Hepatic stellate cell (primary cell): ENCODE measurements around the gene LHFPL6.

Experiments
- DNase-seq: peaks from one replicate; pipeline ENCODE4 v3.0.0; 2011; ENCODE audit warnings: low spot score

LHFPL6 gene

GRCh38 chr13:39381456-39381855 is 221.5 kb downstream of the LHFPL6 start:
- no peak for DNase-seq

DNA sequence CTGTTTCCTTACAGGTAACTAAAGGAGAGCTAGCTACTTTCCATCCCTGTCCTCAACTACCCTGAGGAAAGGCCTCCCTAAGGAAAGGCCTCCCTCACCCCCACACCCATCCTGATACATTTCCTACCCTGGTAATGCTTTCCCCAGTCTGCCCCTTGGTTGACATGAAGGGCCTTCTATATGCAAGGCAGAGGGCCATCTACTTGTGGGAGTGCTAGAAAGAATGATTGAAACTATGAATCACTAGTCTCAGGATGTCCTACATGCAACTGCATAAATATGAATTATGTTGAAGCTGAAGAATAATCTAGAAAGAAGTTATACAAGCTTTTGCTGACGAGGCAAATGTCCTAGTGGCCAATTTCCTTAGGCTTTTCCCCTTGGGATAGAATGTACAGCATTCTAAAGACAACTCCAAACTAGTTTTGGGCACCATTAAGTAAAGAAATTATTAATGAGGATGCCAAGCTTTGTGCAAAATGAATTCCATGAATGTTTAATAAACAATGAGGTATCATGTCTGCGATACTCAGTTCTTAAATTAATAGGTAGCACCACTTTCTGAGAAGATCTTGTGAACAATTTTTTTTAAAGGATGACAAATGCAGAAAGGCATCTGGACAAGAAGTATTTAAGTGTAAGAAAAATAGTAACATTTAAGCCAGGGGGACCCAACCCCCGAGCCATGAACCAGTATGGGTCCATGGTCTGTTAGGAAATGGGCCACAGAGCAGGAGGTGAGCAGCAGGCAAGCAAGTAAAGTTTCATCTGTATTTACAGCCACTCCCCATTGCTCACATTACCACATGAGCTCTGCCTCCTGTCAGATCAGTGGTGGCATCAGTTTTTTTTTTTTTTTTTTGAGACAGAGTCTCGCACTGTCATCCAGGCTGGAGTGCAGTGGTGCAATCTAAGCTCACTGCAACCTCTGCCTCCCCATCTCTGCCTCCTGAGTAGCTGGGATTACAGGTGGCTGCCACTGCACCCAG is 223.0 kb downstream of the LHFPL6 start:
- no peak for DNase-seq

DNA sequence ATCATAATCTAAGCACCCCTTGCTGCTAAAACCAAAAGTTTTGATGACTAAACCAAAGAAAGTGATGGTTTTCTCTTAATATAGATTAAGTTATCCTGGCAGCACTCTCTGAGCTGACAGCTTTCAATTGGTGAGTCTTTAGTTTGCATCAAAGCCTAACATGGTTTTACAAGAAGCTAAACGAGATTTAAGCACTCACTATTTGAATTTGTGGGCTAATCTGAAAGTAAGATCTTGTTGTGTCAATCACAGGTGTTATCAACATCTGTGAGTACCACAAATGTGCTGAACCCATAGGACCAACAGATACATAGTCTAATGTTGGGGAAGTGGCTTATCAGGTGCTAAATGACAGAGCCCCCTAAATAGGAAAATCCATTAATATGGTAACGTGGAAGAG is 223.9 kb downstream of the LHFPL6 start:
- DNase-seq = no peak

GRCh38 chr13:39378306-39378705 is 224.7 kb downstream of the LHFPL6 start:
- no peak for DNase-seq

- no peak for DNase-seq
These were observed 225.3 kb downstream of the LHFPL6 start for GRCh38 chr13:39377699-39378098.

- DNase-seq = no peak
These were observed 226.9 kb downstream of the LHFPL6 start for GRCh38 chr13:39376076-39376475.

DNA sequence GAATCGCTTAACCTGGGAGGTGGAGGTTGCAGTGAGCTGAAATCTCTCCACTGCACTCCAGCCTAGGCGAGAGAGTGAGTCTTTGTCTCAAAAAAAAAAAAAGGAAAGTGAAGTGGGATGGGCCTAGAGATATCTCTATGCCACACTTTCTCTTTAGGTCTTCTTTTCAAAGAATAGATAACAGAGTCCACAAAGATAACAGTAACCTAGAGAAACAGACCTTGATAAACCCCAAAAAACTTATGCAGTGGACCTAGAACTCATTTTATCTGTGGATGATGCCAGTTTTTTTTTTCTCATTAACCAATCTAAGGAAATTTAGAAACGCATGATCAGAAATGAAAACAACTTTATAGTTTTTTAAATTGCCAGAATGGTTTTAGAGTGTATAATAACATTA is 227.4 kb downstream of the LHFPL6 start:
- DNase-seq = no peak

GRCh38 chr13:39374741-39375189 is 228.2 kb downstream of the LHFPL6 start:
- no peak for DNase-seq

DNA sequence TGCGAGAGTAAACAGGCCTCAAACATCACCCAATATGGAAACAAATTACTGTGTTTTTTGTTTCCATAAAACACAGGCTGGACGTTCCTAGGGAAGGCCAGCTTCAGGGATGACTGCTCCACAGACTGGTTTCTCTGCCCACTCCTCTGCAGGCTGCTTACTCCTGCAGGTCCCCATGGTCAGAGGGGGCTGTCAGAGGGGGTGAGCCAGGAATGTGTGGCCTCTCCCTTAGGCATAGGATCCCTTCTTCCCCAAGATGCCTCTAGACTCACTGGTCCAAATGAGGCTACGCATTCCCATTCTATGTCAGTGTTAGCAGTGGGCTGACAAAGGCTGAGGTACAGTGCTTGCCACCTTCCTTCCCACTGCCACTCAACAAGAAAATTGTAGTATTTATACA is 229.8 kb downstream of the LHFPL6 start:
- no peak for DNase-seq

- no peak for DNase-seq
These were observed 231.3 kb downstream of the LHFPL6 start for GRCh38 chr13:39371706-39372105.

GRCh38 chr13:39370554-39370953 is 232.4 kb downstream of the LHFPL6 start:
- DNase-seq = no peak

- DNase-seq = no peak
These were observed 232.9 kb downstream of the LHFPL6 start for GRCh38 chr13:39370048-39370447.

DNA sequence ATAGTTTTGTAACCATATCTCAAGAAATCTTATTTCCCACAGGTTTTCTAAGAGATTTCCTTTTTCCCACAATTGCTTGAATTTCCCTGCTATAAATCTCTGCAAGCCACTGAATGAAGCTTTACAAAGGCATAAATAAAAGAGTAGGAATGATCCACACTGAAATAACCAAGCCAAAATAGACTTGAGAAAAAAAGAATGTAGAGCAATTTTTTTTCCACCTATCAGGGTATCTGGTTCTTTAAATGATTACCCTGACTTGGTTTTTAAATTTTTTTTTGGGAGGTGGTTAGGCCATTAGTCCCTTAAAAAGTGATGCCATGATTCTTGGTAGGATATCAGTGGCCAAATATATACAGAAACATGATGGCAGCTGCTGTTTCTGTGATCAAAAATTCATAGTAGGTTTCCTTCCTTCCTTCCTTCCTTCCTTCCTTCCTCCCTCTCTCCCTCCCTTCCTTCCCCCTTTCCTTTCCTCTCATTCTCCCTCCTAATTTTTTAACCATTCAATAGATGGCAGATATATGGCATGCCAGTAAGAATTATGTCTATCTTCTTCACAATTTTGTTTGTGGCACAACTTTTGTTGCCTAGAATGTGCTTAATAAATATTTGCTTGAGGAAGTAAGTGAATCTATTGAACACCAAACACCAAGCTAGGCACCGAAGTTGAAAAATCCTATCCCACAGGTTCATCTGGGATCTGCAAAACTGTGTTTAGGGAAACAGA is 233.7 kb downstream of the LHFPL6 start:
- no peak for DNase-seq

GRCh38 chr13:39365879-39366278 is 237.1 kb downstream of the LHFPL6 start:
- no peak for DNase-seq

DNA sequence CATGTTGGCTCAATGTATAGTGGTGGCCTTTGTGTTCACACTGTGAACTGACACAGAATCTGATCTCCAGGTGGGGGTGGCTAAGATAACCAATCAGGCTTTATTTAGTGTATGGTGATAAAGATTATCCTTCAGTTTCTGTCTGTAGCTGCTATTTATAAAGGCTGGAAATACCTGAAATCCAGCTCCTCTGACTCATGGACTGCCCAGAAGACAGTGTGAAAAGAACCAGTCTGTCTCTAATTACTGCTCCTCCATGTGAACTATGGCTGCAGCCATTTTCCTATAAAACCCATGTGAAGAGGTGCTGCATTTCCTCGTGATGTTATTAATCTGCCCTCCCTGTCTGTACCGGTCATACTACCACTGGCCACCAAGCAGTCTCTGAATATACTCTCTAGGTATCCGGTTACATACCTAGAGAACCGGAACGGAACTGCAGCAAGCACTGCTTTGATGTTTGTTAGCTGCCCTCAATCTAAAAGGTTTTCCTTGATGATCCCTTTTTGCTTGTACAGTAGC is 238.0 kb downstream of the LHFPL6 start:
- DNase-seq = no peak

GRCh38 chr13:39363382-39363772 is 239.6 kb downstream of the LHFPL6 start:
- DNase-seq = no peak

- no peak for DNase-seq
These were observed 240.2 kb downstream of the LHFPL6 start for GRCh38 chr13:39362652-39363381.

GRCh38 chr13:39353988-39354387 is 249.0 kb downstream of the LHFPL6 start:
- DNase-seq = no peak

GRCh38 chr13:39350461-39350881 is 252.5 kb downstream of the LHFPL6 start:
- no peak for DNase-seq

DNA sequence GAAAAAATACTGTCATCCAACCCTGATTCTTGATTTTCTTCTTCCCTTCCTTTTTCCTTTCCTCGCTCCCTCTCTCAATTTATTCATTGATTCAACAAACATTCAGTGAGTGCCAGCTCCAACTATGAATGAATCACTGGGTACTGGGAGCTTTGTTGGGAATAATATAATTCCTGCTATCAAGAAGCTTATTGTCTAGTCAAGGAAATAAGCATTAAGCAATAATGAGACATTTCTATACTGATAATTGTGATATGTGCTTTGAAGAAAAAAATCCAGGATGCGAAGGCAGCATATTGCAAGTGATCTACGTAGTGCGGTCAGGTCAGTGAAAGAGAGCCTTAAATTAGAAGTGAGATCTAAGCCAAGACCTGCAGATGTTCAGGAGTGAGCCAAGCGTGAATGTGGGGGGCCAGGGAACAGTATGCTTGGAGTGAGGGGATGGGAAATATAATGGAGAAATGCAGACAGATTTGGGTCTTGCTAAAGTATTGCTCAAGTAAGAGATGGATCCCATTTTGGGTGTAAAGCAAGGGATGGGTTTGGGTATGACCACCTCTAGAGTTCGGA is 253.5 kb downstream of the LHFPL6 start:
- DNase-seq = no peak
